Mesothelial cell of epicardium (in vitro differentiated cells): ENCODE measurements around the gene CST3. TPM values are rescaled to one million over a fixed set of nuclear protein-coding genes. Genes with fewer than 3 reads are reported as not detected.
"Not testable (repeated sequence)": the region's sequence is repeated elsewhere in the genome, so short reads cannot be mapped to it uniquely, and the experiment has no call there.

Source experiments
- DNase-seq, 2 experiments: peaks; one replicate each; pipeline ENCODE4 v3.0.0; 2021; ENCODE audit warnings: low spot score in 2 of 2; ENCODE audit not compliant: unreplicated experiment in 2 of 2
- H3K27ac Mint-ChIP-seq: 2 replicates; pipeline ENCODE4 v1.8.0; 2021; ENCODE audit warnings: mixed read lengths
- H3K27me3 Mint-ChIP-seq: 2 replicates; pipeline ENCODE4 v1.8.0; 2021; ENCODE audit warnings: low read depth, mixed read lengths
- H3K36me3 Mint-ChIP-seq: 2 replicates; pipeline ENCODE4 v1.8.0; 2021; ENCODE audit warnings: mixed read lengths
- H3K4me1 Mint-ChIP-seq: 2 replicates; pipeline ENCODE4 v1.8.0; 2021; ENCODE audit warnings: mixed read lengths
- H3K4me3 Mint-ChIP-seq: 2 replicates; pipeline ENCODE4 v1.8.0; 2021; ENCODE audit warnings: mild to moderate bottlenecking, moderate library complexity, mixed read lengths
- H3K9me3 Mint-ChIP-seq: 2 replicates; pipeline ENCODE4 v1.8.0; 2021; ENCODE audit warnings: mixed read lengths
- total RNA-seq: library from RNA; stranded (reverse); gene quantifications from 3 replicates; pipeline ENCODE4 v1.2.1, GENCODE V29; 2021
- TF ChIP-seq, protein P1 (sequence below): fragments of 200-600 bp; sonication (generic); IDR thresholded peaks from one replicate; pipeline ENCODE4 v1.5.0; 2021; ENCODE audit warnings: antibody characterized with exemption; ENCODE audit not compliant: unreplicated experiment

Gene CST3
- total RNA-seq, 1 donor from 2014 or later: 138 TPM

DNA sequence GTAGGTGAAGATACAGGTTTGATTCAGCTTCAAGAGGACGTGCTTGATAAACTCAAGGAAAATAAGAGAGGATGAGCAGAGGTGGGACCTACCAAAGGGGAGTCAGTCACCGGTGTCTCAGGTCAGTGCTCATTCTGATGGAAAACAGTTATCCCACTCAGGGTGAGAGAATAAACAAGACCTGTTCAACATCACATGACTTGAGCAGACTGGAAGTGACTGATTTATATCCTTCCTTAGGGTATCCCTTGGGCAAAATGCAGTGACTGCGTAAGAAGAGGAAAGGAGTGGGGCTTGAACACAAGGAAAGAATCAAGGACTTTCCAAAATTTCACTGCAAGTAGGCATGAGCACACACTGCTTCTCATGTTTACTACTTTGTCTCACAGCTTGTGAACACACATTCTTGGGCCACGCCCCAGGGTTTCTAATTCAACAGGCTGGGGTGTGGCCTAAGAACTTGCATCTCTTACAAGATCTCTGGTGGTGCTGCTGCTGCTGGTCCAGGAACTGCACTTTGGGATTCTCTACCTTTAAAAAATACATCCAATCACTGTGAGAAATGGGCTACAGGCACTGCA is 11.6 kb downstream of the CST3 start:
- Mint-ChIP-seq H3K27ac (no peak overlapping the region), H3K9me3 (peaks cover 9% of the 10 kb centered on the region), H3K27me3 (peaks cover 6% of the 10 kb centered on the region), H3K4me3 (no peak overlapping the region), H3K4me1 (no peaks in the 10 kb centered on the region), H3K36me3 (peaks cover 6% of the 10 kb centered on the region)
- TF ChIP-seq, protein P1, sequence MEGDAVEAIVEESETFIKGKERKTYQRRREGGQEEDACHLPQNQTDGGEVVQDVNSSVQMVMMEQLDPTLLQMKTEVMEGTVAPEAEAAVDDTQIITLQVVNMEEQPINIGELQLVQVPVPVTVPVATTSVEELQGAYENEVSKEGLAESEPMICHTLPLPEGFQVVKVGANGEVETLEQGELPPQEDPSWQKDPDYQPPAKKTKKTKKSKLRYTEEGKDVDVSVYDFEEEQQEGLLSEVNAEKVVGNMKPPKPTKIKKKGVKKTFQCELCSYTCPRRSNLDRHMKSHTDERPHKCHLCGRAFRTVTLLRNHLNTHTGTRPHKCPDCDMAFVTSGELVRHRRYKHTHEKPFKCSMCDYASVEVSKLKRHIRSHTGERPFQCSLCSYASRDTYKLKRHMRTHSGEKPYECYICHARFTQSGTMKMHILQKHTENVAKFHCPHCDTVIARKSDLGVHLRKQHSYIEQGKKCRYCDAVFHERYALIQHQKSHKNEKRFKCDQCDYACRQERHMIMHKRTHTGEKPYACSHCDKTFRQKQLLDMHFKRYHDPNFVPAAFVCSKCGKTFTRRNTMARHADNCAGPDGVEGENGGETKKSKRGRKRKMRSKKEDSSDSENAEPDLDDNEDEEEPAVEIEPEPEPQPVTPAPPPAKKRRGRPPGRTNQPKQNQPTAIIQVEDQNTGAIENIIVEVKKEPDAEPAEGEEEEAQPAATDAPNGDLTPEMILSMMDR: no peak
- no peak for DNase-seq

DNA sequence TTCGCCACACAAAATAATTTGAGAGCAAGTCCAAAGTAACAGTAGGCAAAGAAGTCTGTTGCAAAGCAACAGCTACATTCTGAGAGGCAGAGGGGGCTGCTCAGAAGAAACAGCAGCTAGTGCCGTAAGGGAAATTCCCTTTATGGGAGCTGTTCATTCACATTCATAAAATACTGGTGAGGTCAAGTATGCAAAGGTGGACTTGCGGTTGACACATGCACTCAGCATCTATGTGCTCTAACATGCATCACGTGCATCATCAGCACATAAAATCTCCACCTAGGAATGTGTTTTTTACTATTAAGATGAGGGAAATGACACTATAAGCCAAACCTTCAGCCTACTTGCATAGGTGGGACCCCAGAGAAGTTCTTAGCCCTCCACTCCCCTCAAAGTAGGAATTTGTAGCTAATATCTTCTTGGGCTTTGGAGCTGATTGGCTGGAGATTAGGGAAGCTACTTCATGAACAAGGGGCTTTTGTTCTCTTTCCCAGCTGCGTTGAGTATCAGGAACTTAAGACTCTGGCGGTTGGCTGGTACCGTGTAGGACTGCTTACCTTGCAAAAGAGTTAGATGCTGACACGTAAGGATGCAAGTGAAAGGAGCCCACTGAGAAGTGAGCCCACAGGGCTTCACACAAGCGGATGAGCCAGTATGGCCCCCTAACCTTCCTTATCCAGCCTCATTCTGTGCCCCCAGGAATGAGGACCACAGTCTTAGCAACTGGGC is 12.4 kb downstream of the CST3 start:
- TF ChIP-seq, protein P1: no peak
- Mint-ChIP-seq H3K4me1 (no peaks in the 10 kb centered on the region), H3K27me3 (peaks cover 7% of the 10 kb centered on the region), H3K9me3 (peaks cover 9% of the 10 kb centered on the region), H3K36me3 (peaks cover 6% of the 10 kb centered on the region), H3K27ac (no peak overlapping the region), H3K4me3 (no peak overlapping the region)
- no peak for DNase-seq

DNA sequence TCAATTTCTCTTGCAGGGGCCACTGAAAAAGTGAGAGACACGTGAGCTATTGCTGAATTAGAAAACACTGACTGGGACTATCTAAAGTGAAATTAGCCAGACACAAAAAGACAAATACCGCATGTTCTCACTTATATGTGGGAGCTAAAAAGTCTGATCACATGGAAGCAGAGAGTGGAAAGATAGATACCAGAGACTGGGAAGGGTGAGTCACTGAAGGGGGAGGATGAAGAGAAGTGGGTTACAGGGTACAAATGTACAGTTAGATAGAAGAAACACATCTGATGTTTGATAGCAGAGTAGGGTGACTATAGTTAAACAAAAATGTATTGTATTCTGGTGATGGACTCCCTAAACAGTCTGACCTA is 13.4 kb downstream of the CST3 start:
- Mint-ChIP-seq H3K4me1 (no peaks in the 10 kb centered on the region), H3K27ac (no peak overlapping the region), H3K36me3 (peaks cover 6% of the 10 kb centered on the region), H3K27me3 (peaks cover 17% of the 10 kb centered on the region), H3K9me3 (peaks cover 9% of the 10 kb centered on the region), H3K4me3 (no peak overlapping the region)
- TF ChIP-seq, protein P1: no peak
- DNase-seq: no peak

- H3K36me3 Mint-ChIP-seq: peaks cover 6% of the 10 kb centered on the region
- peaks cover 21% of the 10 kb centered on the region for H3K27me3 Mint-ChIP-seq
- peaks cover 9% of the 10 kb centered on the region for H3K9me3 Mint-ChIP-seq
- no peak overlapping the region for H3K27ac Mint-ChIP-seq
- H3K4me3 Mint-ChIP-seq: no peak overlapping the region
- no peaks in the 10 kb centered on the region for H3K4me1 Mint-ChIP-seq
- TF ChIP-seq, protein P1: no peak
- no peak for DNase-seq
Measured at GRCh38 chr20:23623666-23624323, 14.0 kb downstream of the CST3 start.

DNA sequence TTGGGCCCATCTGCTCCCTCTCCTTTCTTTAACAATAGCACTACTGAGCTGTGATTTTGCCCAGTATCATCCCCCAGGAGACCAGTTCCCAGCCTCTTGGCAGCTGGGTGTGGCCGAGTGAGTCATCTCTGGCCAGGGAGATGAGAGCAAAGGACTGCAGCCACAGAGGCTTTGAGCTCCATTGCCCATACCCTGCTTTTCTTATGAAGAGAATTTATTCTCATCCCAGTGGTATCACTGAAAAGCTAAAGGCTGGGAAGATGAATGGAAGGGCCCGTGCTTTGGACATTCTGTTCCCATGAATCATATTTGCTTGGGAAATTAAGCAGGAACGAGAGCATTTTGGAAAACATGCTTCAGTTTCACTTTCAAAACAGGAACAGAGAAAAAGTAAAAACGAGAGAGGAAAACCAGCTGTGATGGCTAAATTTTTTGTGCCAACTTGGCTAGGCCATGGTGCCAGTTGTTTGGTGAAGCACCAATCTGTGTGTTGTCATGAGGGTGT is 14.9 kb downstream of the CST3 start:
- peaks cover 28% of the 10 kb centered on the region for H3K27me3 Mint-ChIP-seq
- H3K27ac Mint-ChIP-seq: no peak overlapping the region
- TF ChIP-seq, protein P1: no peak
- H3K9me3 Mint-ChIP-seq: peaks cover 7% of the 10 kb centered on the region
- H3K36me3 Mint-ChIP-seq: peaks cover 1% of the 10 kb centered on the region
- no peaks in the 10 kb centered on the region for H3K4me1 Mint-ChIP-seq
- DNase-seq: no peak
- H3K4me3 Mint-ChIP-seq: no peak overlapping the region

- H3K4me3 Mint-ChIP-seq, H3K4me1 Mint-ChIP-seq, H3K27ac Mint-ChIP-seq, DNase-seq, H3K36me3 Mint-ChIP-seq, H3K9me3 Mint-ChIP-seq: not testable (repeated sequence)
- H3K27me3 Mint-ChIP-seq: peaks cover 30% of the 10 kb centered on the region
Measured at GRCh38 chr20:23622401-23622800, 15.4 kb downstream of the CST3 start.

- DNase-seq, H3K9me3 Mint-ChIP-seq, H3K27ac Mint-ChIP-seq, H3K4me1 Mint-ChIP-seq, H3K36me3 Mint-ChIP-seq, H3K4me3 Mint-ChIP-seq: not testable (repeated sequence)
- peaks cover 37% of the 10 kb centered on the region for H3K27me3 Mint-ChIP-seq
Measured at GRCh38 chr20:23620670-23621386, 16.9 kb downstream of the CST3 start.
